B cell (primary cell): Measurements from ENCODE around the gene RPP25L. TPM values are rescaled to one million over a fixed set of nuclear protein-coding genes. Genes with fewer than 3 reads are reported as not detected.

Experiments used
- ATAC-seq: fragments of 200-7000 bp; cut with Tn5 transposase; one replicate; pipeline ENCODE4 v1.10.0; 2021; ENCODE audit warnings: low read depth, mild to moderate bottlenecking, moderate number of reproducible peaks, moderate library complexity
- CTCF ChIA-PET: fragments of 350-600 bp; sonication (Branson Sonifier 250); formaldehyde crosslinking; loops from one replicate; lab custom pipeline; 2021; ENCODE audit warnings: antibody characterized with exemption, inconsistent platforms; lab: Charles Lee
- POLR2A ChIA-PET: fragments of 350-600 bp; sonication (Branson Sonifier 250); formaldehyde crosslinking; loops from one replicate; lab custom pipeline; 2021; ENCODE audit warnings: antibody characterized with exemption; lab: Charles Lee
- DNase-seq: peaks from one replicate; pipeline ENCODE4 v3.0.0; 2013
- H2AFZ ChIP-seq: 2 replicates; pipeline ENCODE4 v1.6.1; 2012; ENCODE audit warnings: mild to moderate bottlenecking, low read depth, low read length; ENCODE audit not compliant: insufficient read depth, poor library complexity, severe bottlenecking
- H3K27ac ChIP-seq, 2 donors: 1 replicate in 1 of 2; 2 replicates in 1 of 2; pipeline ENCODE4 v1.5.1; 2012 to 2013; ENCODE audit warnings: low read length in 2 of 2, mild to moderate bottlenecking in 2 of 2, moderate library complexity in 1 of 2
- H3K27me3 ChIP-seq, 4 experiments: fragments of 200-600 bp in 1 of 4; sonication (generic) in 1 of 4; replicated peaks in 1 of 4; 1 replicate in 2 of 4; 2 replicates in 2 of 4; pipeline versions ENCODE4 v1.6.1 to v1.7.0; 2013 to 2016; ENCODE audit warnings: low read length in 3 of 4, mild to moderate bottlenecking in 2 of 4, mixed read lengths in 1 of 4, moderate library complexity in 1 of 4; ENCODE audit not compliant: insufficient read depth in 4 of 4, control insufficient read depth in 3 of 4; ENCODE audit errors: control extremely low read depth in 1 of 4
- H3K36me3 ChIP-seq, 2 experiments: replicated peaks in 1 of 2; 1 replicate in 1 of 2; 2 replicates in 1 of 2; pipeline versions ENCODE4 v1.6.1 to v1.7.1; 2013; ENCODE audit warnings: low read length in 1 of 2; ENCODE audit not compliant: insufficient read depth in 2 of 2, control insufficient read depth in 1 of 2; ENCODE audit errors: control extremely low read depth in 1 of 2, extremely low read depth in 1 of 2
- H3K4me1 ChIP-seq, 2 donors: fragments of 200-600 bp in 1 of 2; sonication (generic) in 1 of 2; 1 replicate in 1 of 2; 2 replicates in 1 of 2; pipeline versions ENCODE4 v1.5.1 to v1.6.1; 2013 to 2017; ENCODE audit warnings: low read length in 2 of 2; ENCODE audit not compliant: control insufficient read depth in 2 of 2, insufficient read depth in 2 of 2
- H3K4me2 ChIP-seq: replicated peaks from 2 replicates; pipeline ENCODE3; 2012; ENCODE audit warnings: mild to moderate bottlenecking, low read depth, low read length; ENCODE audit not compliant: poor library complexity, severe bottlenecking
- H3K4me3 ChIP-seq, 5 experiments: fragments of 200-600 bp in 1 of 5; sonication (generic) in 1 of 5; 1 replicate in 3 of 5; 2 replicates in 2 of 5; pipeline versions ENCODE4 v1.5.1 to v1.7.0; 2011 to 2016; ENCODE audit warnings: low read length in 4 of 5, mild to moderate bottlenecking in 4 of 5, low read depth in 2 of 5, control low read depth in 1 of 5, moderate library complexity in 1 of 5; ENCODE audit not compliant: insufficient read depth in 1 of 5; ENCODE audit errors: control extremely low read depth in 1 of 5, extremely low read depth in 1 of 5
- H3K79me2 ChIP-seq: fragments of 200-600 bp; sonication (generic); one replicate; pipeline ENCODE4 v1.6.0; 2016; ENCODE audit warnings: low read length; ENCODE audit not compliant: control insufficient read depth, insufficient read depth
- H3K9ac ChIP-seq: fragments of 200-600 bp; sonication (generic); 2 replicates; pipeline ENCODE4 v1.6.1; 2017; ENCODE audit warnings: mild to moderate bottlenecking, low read length, moderate library complexity
- H3K9me3 ChIP-seq, 3 donors: one replicate each; pipeline versions ENCODE4 v1.6.1 to v1.7.1; 2013; ENCODE audit warnings: low read length in 2 of 3; ENCODE audit not compliant: control insufficient read depth in 2 of 3, insufficient read depth in 1 of 3; ENCODE audit errors: control extremely low read depth in 1 of 3
- H4K20me1 ChIP-seq: 2 replicates; pipeline ENCODE4 v1.6.0; 2012; ENCODE audit warnings: mild to moderate bottlenecking, low read length; ENCODE audit not compliant: insufficient read depth, control insufficient read depth, poor library complexity, severe bottlenecking
- H3K27ac Mint-ChIP-seq: one replicate; pipeline ENCODE4 v1.8.0; 2021; ENCODE audit warnings: mixed read lengths
- H3K27me3 Mint-ChIP-seq: one replicate; pipeline ENCODE4 v1.8.0; 2021; ENCODE audit warnings: mixed read lengths
- H3K4me1 Mint-ChIP-seq: one replicate; pipeline ENCODE4 v1.8.0; 2021; ENCODE audit warnings: mixed read lengths
- H3K4me3 Mint-ChIP-seq: one replicate; pipeline ENCODE4 v1.8.0; 2021; ENCODE audit warnings: mixed read lengths
- H3K9me3 Mint-ChIP-seq: one replicate; pipeline ENCODE4 v1.8.0; 2022; ENCODE audit warnings: mixed read lengths; ENCODE audit not compliant: insufficient read depth
- EZH2 ChIP-seq: IDR thresholded peaks from 2 replicates; pipeline ENCODE4 v1.6.1; 2012; ENCODE audit warnings: borderline replicate concordance, low read depth, mild to moderate bottlenecking, moderate library complexity, low read length; ENCODE audit not compliant: insufficient read depth, poor library complexity, severe bottlenecking
- WGBS: methylation state at CpG from one replicate; pipeline ENCODE4 v1.1.5; 2013; ENCODE audit warnings: missing lambda C conversion rate; ENCODE audit not compliant: insufficient coverage; 5-methylcytosine and 5-hydroxymethylcytosine counted together
- intact Hi-C: fragments of 100-400 bp; cut with micrococcal nuclease; formaldehyde crosslinking; loops from one replicate; pipeline ENCODE4 v1.10.0; 2022
- polyA plus RNA-seq: library from polyadenylated mRNA; depleted of rRNA; stranded (reverse); fragments of >200 nt; gene quantifications from 2 replicates; pipeline ENCODE4 v1.2.3, GENCODE V29; 2012
- total RNA-seq, 2 donors: library from RNA; stranded (reverse); fragments of 120-200 nt in 1 of 2; gene quantifications; 1 replicate in 1 of 2; 2 replicates in 1 of 2; pipeline versions ENCODE4 v1.2.3 to v1.2.4, GENCODE V29; 2013 to 2022
- TF ChIP-seq, protein P1 (sequence below): fragments of 200-600 bp; IDR thresholded peaks from one replicate; pipeline ENCODE4 v1.8.0; 2022; ENCODE audit warnings: antibody characterized with exemption, mild to moderate bottlenecking

Gene RPP25L
- total and polyA plus RNA-seq, 2 donors (not counting 1 experiment from before 2014, with no cell fraction given): 20.2 to 27.0 TPM

GRCh38 chr9:34656992-34657391 is 45.1 kb upstream of the RPP25L start:
- Mint-ChIP-seq H3K9me3 (no peaks in the 10 kb centered on the region), H3K4me3 (no peak overlapping the region), H3K4me1 (peaks cover 9% of the 10 kb centered on the region), H3K27ac (no peak overlapping the region), H3K27me3 (peaks cover 3% of the 10 kb centered on the region)
- no peak for TF ChIP-seq EZH2
- TF ChIP-seq, protein P1, sequence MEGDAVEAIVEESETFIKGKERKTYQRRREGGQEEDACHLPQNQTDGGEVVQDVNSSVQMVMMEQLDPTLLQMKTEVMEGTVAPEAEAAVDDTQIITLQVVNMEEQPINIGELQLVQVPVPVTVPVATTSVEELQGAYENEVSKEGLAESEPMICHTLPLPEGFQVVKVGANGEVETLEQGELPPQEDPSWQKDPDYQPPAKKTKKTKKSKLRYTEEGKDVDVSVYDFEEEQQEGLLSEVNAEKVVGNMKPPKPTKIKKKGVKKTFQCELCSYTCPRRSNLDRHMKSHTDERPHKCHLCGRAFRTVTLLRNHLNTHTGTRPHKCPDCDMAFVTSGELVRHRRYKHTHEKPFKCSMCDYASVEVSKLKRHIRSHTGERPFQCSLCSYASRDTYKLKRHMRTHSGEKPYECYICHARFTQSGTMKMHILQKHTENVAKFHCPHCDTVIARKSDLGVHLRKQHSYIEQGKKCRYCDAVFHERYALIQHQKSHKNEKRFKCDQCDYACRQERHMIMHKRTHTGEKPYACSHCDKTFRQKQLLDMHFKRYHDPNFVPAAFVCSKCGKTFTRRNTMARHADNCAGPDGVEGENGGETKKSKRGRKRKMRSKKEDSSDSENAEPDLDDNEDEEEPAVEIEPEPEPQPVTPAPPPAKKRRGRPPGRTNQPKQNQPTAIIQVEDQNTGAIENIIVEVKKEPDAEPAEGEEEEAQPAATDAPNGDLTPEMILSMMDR: no peak
- H3K9me3 ChIP-seq: no peaks in the 10 kb centered on the region
- ChIA-PET POLR2A (no interaction called here), CTCF (interaction anchor here (1.8 kb wide), 1 partner anchor 23 kb away, joined by 6 read pairs; no protein-coding TSS in a partner anchor)
- intact Hi-C loops: no loop called here
- 63% methylated on average over 2 of the region's 5 CpGs for WGBS
- no peak overlapping the region for H3K4me3 ChIP-seq
- no peak overlapping the region for H2AFZ ChIP-seq
- no peaks in the 10 kb centered on the region for H3K36me3 ChIP-seq
- ATAC-seq (no peak), DNase-seq (no peak)
- no peaks in the 10 kb centered on the region for H3K27me3 ChIP-seq
- no peaks in the 10 kb centered on the region for H4K20me1 ChIP-seq
- no peaks in the 10 kb centered on the region for H3K4me1 ChIP-seq
- no peaks in the 10 kb centered on the region for H3K79me2 ChIP-seq
- no peak overlapping the region for H3K27ac ChIP-seq
- H3K4me2 ChIP-seq: no peak overlapping the region
- H3K9ac ChIP-seq: no peak overlapping the region

GRCh38 chr9:34655394-34655793 is 43.5 kb upstream of the RPP25L start:
- H2AFZ ChIP-seq: no peak overlapping the region
- H3K9me3 ChIP-seq: no peaks in the 10 kb centered on the region
- no peaks in the 10 kb centered on the region for H3K79me2 ChIP-seq
- ChIA-PET POLR2A (interaction anchor here (0.7 kb wide), 2 partner anchors 8 to 45 kb away, joined by 4 to 9 read pairs; no protein-coding TSS in a partner anchor), CTCF (interaction anchor here (0.6 to 0.7 kb wide), 2 partner anchors 49 to 60 kb away, joined by 3 read pairs; no protein-coding TSS in a partner anchor)
- H3K27me3 ChIP-seq: no peaks in the 10 kb centered on the region
- no peak overlapping the region for H3K4me2 ChIP-seq
- intact Hi-C loops: no loop called here
- Mint-ChIP-seq H3K9me3 (no peaks in the 10 kb centered on the region), H3K27me3 (peaks cover 3% of the 10 kb centered on the region), H3K4me1 (peaks cover 11% of the 10 kb centered on the region), H3K4me3 (no peak overlapping the region), H3K27ac (no peak overlapping the region)
- 93% methylated on average over 5 of the region's 5 CpGs for WGBS
- H3K36me3 ChIP-seq: no peaks in the 10 kb centered on the region
- no peaks in the 10 kb centered on the region for H4K20me1 ChIP-seq
- no peak overlapping the region for H3K9ac ChIP-seq
- H3K4me3 ChIP-seq: no peak overlapping the region
- TF ChIP-seq EZH2: no peak
- TF ChIP-seq, protein P1: no peak
- no peaks in the 10 kb centered on the region for H3K4me1 ChIP-seq
- ATAC-seq (no peak), DNase-seq (no peak)
- no peak overlapping the region for H3K27ac ChIP-seq
